Measurements from ENCODE around the gene IPO9.

DNA sequence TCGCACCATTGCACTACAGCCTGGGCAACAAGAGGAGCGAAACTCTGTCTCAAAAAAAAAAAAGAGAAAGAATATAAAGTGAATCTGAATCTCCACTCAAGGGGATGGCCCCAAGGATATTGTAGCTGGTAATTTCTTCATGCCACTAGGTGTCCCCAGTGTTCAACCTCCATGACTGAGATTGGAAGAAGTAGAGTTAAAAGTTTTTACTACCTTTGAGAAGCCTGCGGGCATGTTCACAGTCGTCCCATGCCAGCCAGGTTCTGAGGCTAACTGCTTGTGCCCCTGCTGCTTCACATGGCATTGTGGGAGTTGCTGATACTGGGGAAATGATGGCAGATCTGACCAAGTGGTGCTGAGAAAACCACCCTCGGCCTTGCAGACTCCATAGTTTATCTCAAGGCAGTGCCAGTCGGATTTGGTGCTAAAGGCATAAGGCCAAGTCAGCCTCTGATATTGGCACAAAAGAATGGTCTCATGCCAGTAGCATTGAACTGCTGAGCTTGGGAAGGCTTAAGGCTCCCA lies 49.0 kb downstream of the IPO9 start:
- TF ChIP-seq POLR2A (IDR thresholded peaks at IDR 0.05; ENCODE audit: borderline replicate concordance, extremely low read depth, insufficient read depth, insufficient read length), result no peak
- TF ChIP-seq, protein P1, sequence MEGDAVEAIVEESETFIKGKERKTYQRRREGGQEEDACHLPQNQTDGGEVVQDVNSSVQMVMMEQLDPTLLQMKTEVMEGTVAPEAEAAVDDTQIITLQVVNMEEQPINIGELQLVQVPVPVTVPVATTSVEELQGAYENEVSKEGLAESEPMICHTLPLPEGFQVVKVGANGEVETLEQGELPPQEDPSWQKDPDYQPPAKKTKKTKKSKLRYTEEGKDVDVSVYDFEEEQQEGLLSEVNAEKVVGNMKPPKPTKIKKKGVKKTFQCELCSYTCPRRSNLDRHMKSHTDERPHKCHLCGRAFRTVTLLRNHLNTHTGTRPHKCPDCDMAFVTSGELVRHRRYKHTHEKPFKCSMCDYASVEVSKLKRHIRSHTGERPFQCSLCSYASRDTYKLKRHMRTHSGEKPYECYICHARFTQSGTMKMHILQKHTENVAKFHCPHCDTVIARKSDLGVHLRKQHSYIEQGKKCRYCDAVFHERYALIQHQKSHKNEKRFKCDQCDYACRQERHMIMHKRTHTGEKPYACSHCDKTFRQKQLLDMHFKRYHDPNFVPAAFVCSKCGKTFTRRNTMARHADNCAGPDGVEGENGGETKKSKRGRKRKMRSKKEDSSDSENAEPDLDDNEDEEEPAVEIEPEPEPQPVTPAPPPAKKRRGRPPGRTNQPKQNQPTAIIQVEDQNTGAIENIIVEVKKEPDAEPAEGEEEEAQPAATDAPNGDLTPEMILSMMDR (IDR thresholded peaks at IDR 0.05 in 2 of 3, conservative IDR thresholded peaks at IDR 0.05 in 1 of 3; ENCODE audit: borderline replicate concordance in 1 of 3, insufficient read depth in 1 of 3, low read depth in 2 of 3, low read length in 2 of 3), result peak; percentile 65 to 70 (median 69)
